ENCODE data around the gene RNF181. TPM values are rescaled to one million over a fixed set of nuclear protein-coding genes. Genes with fewer than 3 reads are reported as not detected.

Gene RNF181
- total and polyA plus RNA-seq, 2 of the 8 experiments (the other 6 are each of a cell fraction or from before 2014, with no cell fraction given) = 97.2 to 514 TPM

GRCh38 chr2:85635636-85636035, 40.1 kb downstream of the RNF181 start:
- Histone ChIP-seq H3K4me1 (replicated peaks in 1 of 4; ENCODE audit: control insufficient read depth in 3 of 4, insufficient read depth in 4 of 4, low read length in 3 of 4) (no peaks in the 10 kb centered on the region), H3K27me3 (replicated peaks in 1 of 4; ENCODE audit: control insufficient read depth in 3 of 4, extremely low read depth in 1 of 4, insufficient read depth in 3 of 4, low read length in 3 of 4) (no peaks in the 10 kb centered on the region), H2BK5ac (ENCODE audit: low read depth, low read length) (no peak overlapping the region), H4K5ac (ENCODE audit: insufficient read length, low read depth, low read length) (no peak overlapping the region), H3K56ac (replicated peaks; ENCODE audit: insufficient read length, low read depth, low read length) (no peak overlapping the region), H3K36me3 (ENCODE audit: control insufficient read depth in 2 of 4, insufficient read depth in 4 of 4, low read length in 3 of 4) (peaks cover 20 to 81% (median 61%) of the 10 kb centered on the region in 4 experiments), H3K23me2 (ENCODE audit: low read depth, low read length) (no peaks in the 10 kb centered on the region), H4K91ac (replicated peaks; ENCODE audit: insufficient read length, low read length) (no peak overlapping the region), H2BK15ac (ENCODE audit: low read length) (no peak overlapping the region), H2BK12ac (ENCODE audit: low read depth, low read length) (no peak overlapping the region), H2BK20ac (ENCODE audit: low read length) (no peak overlapping the region), H3K4me2 (ENCODE audit: insufficient read depth in 1 of 2, low read depth in 2 of 2, low read length in 2 of 2) (no peak overlapping the region), H2AFZ (ENCODE audit: low read length) (no peak overlapping the region), H4K20me1 (replicated peaks in 1 of 2; ENCODE audit: control insufficient read depth in 1 of 2, insufficient read depth in 2 of 2, low read length in 2 of 2) (peaks cover 5 to 11% of the 10 kb centered on the region in 2 experiments), H3K79me2 (ENCODE audit: control insufficient read depth in 1 of 2, insufficient read depth in 2 of 2, low read length in 2 of 2) (no peaks in the 10 kb centered on the region; a peak in 1 of 4 replicates), H3K27ac (ENCODE audit: low read depth, low read length) (no peak overlapping the region), H3K4me3 (ENCODE audit: extremely low read depth in 1 of 4, insufficient read depth in 2 of 4, low read depth in 3 of 4, low read length in 4 of 4) (no peak overlapping the region), H3K23ac (ENCODE audit: insufficient read length) (no peak overlapping the region), H3K14ac (ENCODE audit: insufficient read length) (no peak overlapping the region), H3K18ac (ENCODE audit: extremely low read depth, low read length) (no peak overlapping the region), H3K9ac (replicated peaks in 1 of 4; ENCODE audit: extremely low read depth in 1 of 4, low read depth in 3 of 4, low read length in 3 of 4) (no peak overlapping the region), H2BK120ac (replicated peaks; ENCODE audit: low read depth, low read length) (no peak overlapping the region), H3K4ac (replicated peaks; ENCODE audit: insufficient read length, low read depth, low read length) (no peak overlapping the region), H4K8ac (ENCODE audit: extremely low read depth, insufficient read depth, low read length) (no peak overlapping the region), H3K79me1 (ENCODE audit: low read depth, low read length) (0 out of 2 replicates have a peak, but pooled peaks cover 3% of the 10 kb centered on the region), H3K9me3 (ENCODE audit: insufficient read depth in 2 of 2, low read depth in 1 of 2, low read length in 1 of 2) (no peaks in the 10 kb centered on the region), H2AK5ac (ENCODE audit: low read depth, low read length) (no peak overlapping the region)
- FAIRE-seq (no peak), DNase-seq (ENCODE audit: low read depth in 1 of 2, low spot score in 2 of 2) (no peak)
- WGBS, 2 experiments (ENCODE audit: extremely low coverage in 1 of 2, insufficient coverage in 1 of 2, insufficient read length in 1 of 2, insufficient replicate concordance in 2 of 2, low coverage in 1 of 2, low lambda C conversion rate in 2 of 2, missing lambda C conversion rate in 1 of 2) = 87% methylated on average over 4 of the region's 4 CpGs; no CpG with 5 or more reads in 1 of the 2 experiments
- CTCF ChIA-PET (ENCODE audit: partially characterized antibody) = interaction anchor here (0.7 to 5.9 kb wide), 7 partner anchors 9 to 406 kb away, joined by 3 to 69 read pairs (median 4); no protein-coding TSS in a partner anchor
- TF ChIP-seq NRF1 (IDR thresholded peaks at IDR 0.05; ENCODE audit: low read depth, low read length) = no peak
- TF ChIP-seq POU5F1 (IDR thresholded peaks at IDR 0.05; ENCODE audit: low read depth, low read length) = no peak
- TF ChIP-seq CHD2 (IDR thresholded peaks at IDR 0.05; ENCODE audit: low read length) = no peak
- no peak for TF ChIP-seq CBX5 (IDR thresholded peaks at IDR 0.05; ENCODE audit: low read depth, low read length)
- TF ChIP-seq MAFK (IDR thresholded peaks at IDR 0.05; ENCODE audit: low read depth, low read length) = no peak
- no peak for TF ChIP-seq SP1 (IDR thresholded peaks at IDR 0.05; ENCODE audit: low read depth, low read length)
- TF ChIP-seq GTF2F1 (IDR thresholded peaks at IDR 0.05; ENCODE audit: borderline replicate concordance, low read depth, low read length) = no peak
- TF ChIP-seq CTBP2 (IDR thresholded peaks at IDR 0.05; ENCODE audit: borderline replicate concordance, insufficient read depth, insufficient read length, low read length) = no peak
- TF ChIP-seq, protein P1, sequence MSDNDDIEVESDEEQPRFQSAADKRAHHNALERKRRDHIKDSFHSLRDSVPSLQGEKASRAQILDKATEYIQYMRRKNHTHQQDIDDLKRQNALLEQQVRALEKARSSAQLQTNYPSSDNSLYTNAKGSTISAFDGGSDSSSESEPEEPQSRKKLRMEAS (IDR thresholded peaks at IDR 0.05) = no peak
- no peak for TF ChIP-seq CHD1 (IDR thresholded peaks at IDR 0.05; ENCODE audit: low read depth, low read length)
- TF ChIP-seq RXRA (IDR thresholded peaks at IDR 0.05; ENCODE audit: insufficient read depth, low read depth, low read length) = no peak
- POLR2A ChIA-PET (ENCODE audit: partially characterized antibody) = interaction anchor here (1.0 to 3.1 kb wide), 3 partner anchors 14 to 97 kb away, joined by 3 to 16 read pairs (median 4); partner anchors contain the start of genes MAT2A and TMEM150A

All from H1 (cell line).